HCT116 (cell line): Measurements from ENCODE around the gene DARS1.

Experiments used
- ATF3 ChIP-seq: IDR thresholded peaks from 2 replicates; pipeline ENCODE4 v1.6.1; 2012
- CEBPB ChIP-seq: IDR thresholded peaks from 2 replicates; pipeline ENCODE4 v1.6.1; 2012; ENCODE audit warnings: low read depth
- CTCF ChIP-seq, 3 experiments: fragments of 200-600 bp in 1 of 3; sonication (generic) in 1 of 3; IDR thresholded peaks in 2 of 3; conservative IDR thresholded peaks in 1 of 3; 2 replicates each; pipeline ENCODE4 v1.5.1; 2012 to 2017; ENCODE audit warnings: low read depth in 2 of 3, low read length in 2 of 3, antibody characterized with exemption in 1 of 3, borderline replicate concordance in 1 of 3, control low read depth in 1 of 3, mild to moderate bottlenecking in 1 of 3, mixed read lengths in 1 of 3, mixed run types in 1 of 3, moderate library complexity in 1 of 3; ENCODE audit not compliant: insufficient read depth in 1 of 3
- ELF1 ChIP-seq: IDR thresholded peaks from 2 replicates; pipeline ENCODE4 v1.6.1; 2012; ENCODE audit warnings: low read depth, borderline replicate concordance
- EZH2 ChIP-seq: fragments of 200-600 bp; sonication (generic); IDR thresholded peaks from 2 replicates; pipeline ENCODE4 v1.6.1; 2017; ENCODE audit warnings: antibody characterized with exemption, mixed run types
- EZH2phosphoT487 ChIP-seq: fragments of 200-600 bp; IDR thresholded peaks from 2 replicates; pipeline ENCODE4 v1.6.1; 2018; ENCODE audit warnings: antibody characterized with exemption, borderline replicate concordance
- POLR2A ChIP-seq: IDR thresholded peaks from 2 replicates; pipeline ENCODE4 v1.7.0; 2011; ENCODE audit warnings: borderline replicate concordance; ENCODE audit not compliant: insufficient read depth, insufficient read length; ENCODE audit errors: extremely low read depth
- POLR2AphosphoS5 ChIP-seq: IDR thresholded peaks from 2 replicates; pipeline ENCODE4 v1.6.1; 2011; ENCODE audit warnings: mild to moderate bottlenecking, low read depth, low read length, moderate library complexity
- RAD21 ChIP-seq: IDR thresholded peaks from 2 replicates; pipeline ENCODE4 v1.6.1; 2012; ENCODE audit warnings: low read depth, mild to moderate bottlenecking
- SRF ChIP-seq: IDR thresholded peaks from 2 replicates; pipeline ENCODE4 v1.6.1; 2012; ENCODE audit warnings: low read depth
- TCF7L2 ChIP-seq: IDR thresholded peaks from 2 replicates; pipeline ENCODE4 v1.7.0; 2011; ENCODE audit warnings: borderline replicate concordance, inconsistent platforms; ENCODE audit not compliant: insufficient read depth, insufficient read length; ENCODE audit errors: extremely low read depth
- YY1 ChIP-seq: IDR thresholded peaks from 2 replicates; pipeline ENCODE4 v1.6.1; 2011; ENCODE audit warnings: low read length, low read depth, moderate library complexity, mild to moderate bottlenecking; ENCODE audit not compliant: insufficient replicate concordance; ENCODE audit errors: extremely low read depth
- ZNF274 ChIP-seq: fragments of 200-500 bp; sonication (Bioruptor generic); IDR thresholded peaks from 2 replicates; pipeline ENCODE4 v1.6.1; 2014; ENCODE audit warnings: mild to moderate bottlenecking, low read depth, low read length, inconsistent platforms

GRCh38 chr2:135951041-135951583, 34.3 kb downstream of the DARS1 start:
- TF ChIP-seq ATF3 (no peak), POLR2AphosphoS5 (no peak), CTCF (IDR thresholded peaks at IDR 0.05 in 2 of 3, conservative IDR thresholded peaks at IDR 0.05 in 1 of 3; ENCODE audit: borderline replicate concordance in 1 of 3, insufficient read depth in 1 of 3, low read depth in 2 of 3, low read length in 2 of 3) (no peak), RAD21 (no peak), POLR2A (no peak), YY1 (no peak), TCF7L2 (no peak), CEBPB (no peak), ZNF274 (no peak), ELF1 (no peak), EZH2phosphoT487 (no peak), EZH2 (no peak), SRF (no peak)
